ENCODE data around the gene USP21.
A peak's percentile ranks its signal among the peaks of the same experiment; 100 is the strongest.

The USP21 gene

GRCh38 chr1:161164901-161165610 is 5.8 kb downstream of the USP21 start:
- no peak for ATAC-seq
- TF ChIP-seq ZNF8 (CRISPR knock-in tag; IDR thresholded peaks at IDR 0.05) (no peak), CSRNP3 (CRISPR knock-in tag; IDR thresholded peaks at IDR 0.05) (no peak), TSHZ2 (CRISPR knock-in tag; IDR thresholded peaks at IDR 0.05) (no peak), CSDC2 (CRISPR knock-in tag; IDR thresholded peaks at IDR 0.05) (no peak), ZFP30 (CRISPR knock-in tag; IDR thresholded peaks at IDR 0.05) (no peak), ZFP3 (CRISPR knock-in tag; IDR thresholded peaks at IDR 0.05) (no peak), ESRRG (CRISPR knock-in tag; IDR thresholded peaks at IDR 0.05) (no peak), ZNF565 (CRISPR knock-in tag; conservative IDR thresholded peaks at IDR 0.05; ENCODE audit: low read depth) (no peak), ZC3H10 (CRISPR knock-in tag; IDR thresholded peaks at IDR 0.05) (no peak), OSR1 (CRISPR knock-in tag; IDR thresholded peaks at IDR 0.05) (no peak), ARNTL (CRISPR knock-in tag; IDR thresholded peaks at IDR 0.05; ENCODE audit: borderline replicate concordance, low read depth) (no peak), PPARA (CRISPR knock-in tag; IDR thresholded peaks at IDR 0.05; ENCODE audit: borderline replicate concordance) (no peak), BACH2 (CRISPR knock-in tag; IDR thresholded peaks at IDR 0.05; ENCODE audit: borderline replicate concordance) (no peak), POU6F1 (CRISPR knock-in tag; IDR thresholded peaks at IDR 0.05; ENCODE audit: borderline replicate concordance, low read depth) (no peak), RARB (CRISPR knock-in tag; IDR thresholded peaks at IDR 0.05) (no peak), ISL1 (CRISPR knock-in tag; IDR thresholded peaks at IDR 0.05) (no peak), GLIS3 (CRISPR knock-in tag; IDR thresholded peaks at IDR 0.05) (no peak)

- ATAC-seq = peak; percentile 96
Measured at GRCh38 chr1:161165742-161166668, 6.7 kb downstream of the USP21 start, which contains the start of gene PPOX. PPOX (plus strand) TSS chr1:161166426; CDS start chr1:161166848, 422 bp downstream.

GRCh38 chr1:161166669-161167548 is 7.6 kb downstream of the USP21 start:
- TF ChIP-seq CSRNP3 (CRISPR knock-in tag; IDR thresholded peaks at IDR 0.05) = no peak
- no peak for TF ChIP-seq RARB (CRISPR knock-in tag; IDR thresholded peaks at IDR 0.05)
- no peak for TF ChIP-seq TOX (CRISPR knock-in tag; IDR thresholded peaks at IDR 0.05; ENCODE audit: borderline replicate concordance)
- TF ChIP-seq ZNF8 (CRISPR knock-in tag; IDR thresholded peaks at IDR 0.05) = no peak
- no peak for TF ChIP-seq TCF4 (CRISPR knock-in tag; IDR thresholded peaks at IDR 0.05; ENCODE audit: borderline replicate concordance)
- TF ChIP-seq ZC3H10 (CRISPR knock-in tag; IDR thresholded peaks at IDR 0.05) = no peak
- no peak for TF ChIP-seq ISL1 (CRISPR knock-in tag; IDR thresholded peaks at IDR 0.05)
- TF ChIP-seq PPARA (CRISPR knock-in tag; IDR thresholded peaks at IDR 0.05; ENCODE audit: borderline replicate concordance) = no peak
- TF ChIP-seq ZNF565 (CRISPR knock-in tag; conservative IDR thresholded peaks at IDR 0.05; ENCODE audit: low read depth) = no peak
- TF ChIP-seq ZNF70 (CRISPR knock-in tag; IDR thresholded peaks at IDR 0.05) = no peak
- TF ChIP-seq ZFP30 (CRISPR knock-in tag; IDR thresholded peaks at IDR 0.05) = no peak
- TF ChIP-seq ESRRG (CRISPR knock-in tag; IDR thresholded peaks at IDR 0.05) = no peak
- TF ChIP-seq PATZ1 (CRISPR knock-in tag; IDR thresholded peaks at IDR 0.05; ENCODE audit: borderline replicate concordance) = no peak
- TF ChIP-seq ARNTL (CRISPR knock-in tag; IDR thresholded peaks at IDR 0.05; ENCODE audit: borderline replicate concordance, low read depth) = no peak
- no peak for TF ChIP-seq CSDC2 (CRISPR knock-in tag; IDR thresholded peaks at IDR 0.05)
- peak; percentile 33 for ATAC-seq

More at GRCh38 chr1:161165742-161166668, 6.7 kb downstream of the USP21 start, which contains the start of gene PPOX:
- no peak for TF ChIP-seq ZNF70 (CRISPR knock-in tag; IDR thresholded peaks at IDR 0.05)
- no peak for TF ChIP-seq CSDC2 (CRISPR knock-in tag; IDR thresholded peaks at IDR 0.05)
- no peak; the same call in 1 of the 2 replicates for TF ChIP-seq ZC3H10 (CRISPR knock-in tag; IDR thresholded peaks at IDR 0.05)
- no peak for TF ChIP-seq TCF4 (CRISPR knock-in tag; IDR thresholded peaks at IDR 0.05; ENCODE audit: borderline replicate concordance)
- TF ChIP-seq ZNF565 (CRISPR knock-in tag; conservative IDR thresholded peaks at IDR 0.05; ENCODE audit: low read depth) = no peak
